Spinal cord (tissue), 10 donors: Measurements from ENCODE around the gene LRP1B. TPM values are rescaled to one million over a fixed set of nuclear protein-coding genes. Genes with fewer than 3 reads are reported as not detected.
"Not testable (repeated sequence)": the region's sequence is repeated elsewhere in the genome, so short reads cannot be mapped to it uniquely, and the experiment has no call there.

Source experiments
- DNase-seq, 6 donors: peaks; one replicate each; pipeline versions ENCODE4 v3.0.0 to v3.0.0-alpha.2; 2013 to 2015; ENCODE audit warnings: low spot score in 6 of 6, low read depth in 4 of 6
- H3K27ac ChIP-seq: one replicate; pipeline ENCODE4 v1.5.1; 2013; ENCODE audit warnings: low read depth, low read length, control low read depth
- H3K27me3 ChIP-seq: one replicate; pipeline ENCODE4 v1.6.1; 2013; ENCODE audit warnings: low read length; ENCODE audit not compliant: control insufficient read depth, insufficient read depth
- H3K36me3 ChIP-seq: one replicate; pipeline ENCODE4 v1.6.1; 2013; ENCODE audit warnings: low read length; ENCODE audit not compliant: control insufficient read depth, insufficient read depth
- H3K4me1 ChIP-seq: one replicate; pipeline ENCODE4 v1.6.1; 2013; ENCODE audit warnings: low read length; ENCODE audit not compliant: control insufficient read depth, insufficient read depth
- H3K4me3 ChIP-seq: one replicate; pipeline ENCODE4 v1.5.1; 2013; ENCODE audit warnings: low read depth, low read length, control low read depth
- H3K9me3 ChIP-seq: one replicate; pipeline ENCODE4 v1.6.1; 2013; ENCODE audit warnings: low read length; ENCODE audit not compliant: control insufficient read depth, insufficient read depth
- WGBS: methylation state at CpG from one replicate; pipeline ENCODE4 v1.1.5; 2013; ENCODE audit warnings: missing lambda C conversion rate; ENCODE audit not compliant: insufficient coverage; 5-methylcytosine and 5-hydroxymethylcytosine counted together
- polyA plus RNA-seq, 2 donors: library from polyadenylated mRNA; unstranded; fragments of 120-200 nt; gene quantifications; one replicate each; pipeline ENCODE4 v1.2.1, GENCODE V29; 2013; ENCODE audit not compliant: insufficient read length in 2 of 2
- total RNA-seq, 2 donors: library from RNA; depleted of rRNA in 1 of 2; stranded (reverse); fragments of 120-200 nt in 1 of 2; fragments of >200 nt in 1 of 2; gene quantifications; one replicate each; pipeline versions ENCODE4 v1.2.3 to v1.2.4, GENCODE V29; 2013 to 2014
- donor health status: healthy.

The LRP1B gene
- total and polyA plus RNA-seq, 4 donors: 22.1 to 70.2 (median 32.1) TPM

DNA sequence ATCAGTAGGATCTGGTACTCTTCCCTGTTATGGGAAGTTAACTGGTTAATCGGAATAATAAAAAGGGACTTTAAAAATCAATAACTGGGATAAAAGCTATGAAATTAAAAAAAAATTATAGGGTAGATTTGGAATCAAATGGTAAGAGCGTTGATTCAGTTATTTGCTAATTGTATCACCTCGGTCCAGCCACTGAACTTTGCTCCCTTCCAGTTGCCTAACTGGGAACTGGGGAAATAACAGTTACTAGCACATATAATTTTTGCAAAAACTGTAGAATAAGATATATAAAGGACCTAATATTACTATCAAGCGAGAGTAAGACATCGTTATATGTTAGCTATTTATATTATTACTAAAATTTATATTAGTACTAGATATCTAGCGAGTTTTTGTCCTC, 302.1 kb downstream of the LRP1B start:
- no peak overlapping the region for H3K4me3 ChIP-seq
- no peak overlapping the region for H3K27ac ChIP-seq
- no peaks in the 10 kb centered on the region for H3K9me3 ChIP-seq
- no peaks in the 10 kb centered on the region for H3K36me3 ChIP-seq
- DNase-seq: no peak
- H3K27me3 ChIP-seq: no peaks in the 10 kb centered on the region
- no peaks in the 10 kb centered on the region for H3K4me1 ChIP-seq
- WGBS: no CpG with 5 or more reads among the region's 6 CpGs

DNA sequence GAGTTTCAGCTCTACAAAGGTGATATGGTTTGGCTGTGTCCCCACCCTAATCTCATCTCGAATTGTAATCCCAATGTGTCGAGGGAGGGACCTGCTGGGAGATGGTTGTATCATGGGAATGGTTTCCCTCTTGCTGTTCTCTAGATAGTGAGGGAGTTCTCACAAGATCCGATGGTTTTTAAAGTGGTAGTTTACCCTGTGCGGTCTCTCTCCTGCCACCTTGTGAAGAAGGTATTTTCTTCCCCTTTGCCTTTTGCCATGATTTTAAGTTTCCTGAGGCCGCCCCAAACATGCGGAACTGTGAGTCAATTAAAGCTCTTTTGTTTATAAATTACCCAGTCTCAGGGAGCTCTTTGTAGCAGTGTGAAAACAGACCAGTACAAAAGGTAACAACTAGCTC, 306.0 kb downstream of the LRP1B start:
- no peaks in the 10 kb centered on the region for H3K27me3 ChIP-seq
- H3K9me3 ChIP-seq: no peaks in the 10 kb centered on the region
- 90% methylated on average over 3 of the region's 6 CpGs for WGBS
- DNase-seq: no peak
- H3K4me3 ChIP-seq: no peak overlapping the region
- H3K4me1 ChIP-seq: no peaks in the 10 kb centered on the region
- no peak overlapping the region for H3K27ac ChIP-seq
- H3K36me3 ChIP-seq: no peaks in the 10 kb centered on the region

DNA sequence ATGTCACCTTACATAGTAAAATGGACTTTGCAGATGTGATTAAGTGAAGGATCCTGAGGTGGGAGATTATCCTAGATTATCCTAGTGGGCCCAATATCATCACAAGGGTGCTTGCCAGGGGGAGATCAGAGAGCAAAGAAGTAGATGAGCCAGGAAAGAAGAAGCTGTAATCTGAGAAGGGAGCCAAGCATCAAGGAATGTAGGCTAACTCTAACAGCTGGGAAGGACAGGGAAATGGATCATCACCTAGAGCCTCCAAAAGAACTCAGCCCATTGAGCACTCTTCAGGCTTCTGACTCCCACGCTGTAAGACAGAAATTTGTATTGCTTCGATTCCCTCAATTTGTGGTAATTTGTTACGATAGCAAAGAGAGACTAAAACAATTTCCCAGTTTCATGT, 309.9 kb downstream of the LRP1B start:
- no peak overlapping the region for H3K27ac ChIP-seq
- H3K27me3 ChIP-seq: no peaks in the 10 kb centered on the region
- no peaks in the 10 kb centered on the region for H3K36me3 ChIP-seq
- no peak for DNase-seq
- H3K4me3 ChIP-seq: no peak overlapping the region
- H3K4me1 ChIP-seq: no peaks in the 10 kb centered on the region
- WGBS: 100% methylated on average over 2 of the region's 3 CpGs
- no peaks in the 10 kb centered on the region for H3K9me3 ChIP-seq

DNA sequence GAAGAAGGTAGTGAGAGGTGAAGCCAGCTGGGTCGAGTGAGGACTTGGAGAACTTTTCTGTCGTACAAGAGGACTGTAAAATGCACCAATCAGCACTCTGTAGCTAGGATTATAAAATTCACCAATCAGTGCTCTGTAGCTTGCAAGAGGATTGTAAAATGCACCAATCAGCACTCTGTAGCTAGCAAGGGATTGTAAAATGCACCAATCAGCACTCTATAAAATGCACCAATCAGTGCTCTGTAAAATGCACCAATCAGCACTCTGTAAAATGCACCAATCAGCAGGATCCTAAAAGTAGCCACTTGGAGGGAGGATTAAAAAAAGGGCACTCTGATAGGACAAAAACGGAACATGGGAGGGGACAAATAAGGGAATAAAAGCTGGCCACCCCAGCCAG, 315.5 kb downstream of the LRP1B start:
- not testable (repeated sequence) for H3K9me3 ChIP-seq, H3K27ac ChIP-seq, H3K27me3 ChIP-seq, H3K4me3 ChIP-seq, H3K4me1 ChIP-seq, H3K36me3 ChIP-seq, DNase-seq
- 93% methylated on average over 2 of the region's 3 CpGs for WGBS

DNA sequence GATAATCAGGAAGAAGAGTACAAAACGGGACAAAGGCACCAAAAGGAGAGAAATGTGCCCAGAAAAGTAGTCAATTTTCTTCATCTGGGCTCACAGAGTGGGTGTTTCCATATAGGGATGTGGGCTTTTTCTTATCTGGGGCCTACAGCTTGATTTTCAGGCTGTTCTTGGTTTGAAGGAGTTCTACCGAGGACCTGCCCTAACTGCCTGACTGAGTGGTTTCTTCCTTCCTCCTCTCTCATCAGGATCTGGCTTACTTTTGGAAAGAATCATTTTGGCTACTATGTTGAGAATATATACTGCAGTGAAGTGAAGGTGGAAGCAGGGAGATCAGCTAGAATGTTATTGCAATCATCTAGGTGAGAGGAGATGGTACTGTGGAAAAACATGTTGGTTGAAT, 316.7 kb downstream of the LRP1B start:
- Histone ChIP-seq H3K27me3 (no peaks in the 10 kb centered on the region), H3K27ac (no peak overlapping the region), H3K4me1 (no peaks in the 10 kb centered on the region), H3K4me3 (no peak overlapping the region), H3K9me3 (peaks cover 2% of the 10 kb centered on the region), H3K36me3 (no peaks in the 10 kb centered on the region)
- DNase-seq: no peak
- WGBS: 80% methylated on average over 1 of the region's 2 CpGs

DNA sequence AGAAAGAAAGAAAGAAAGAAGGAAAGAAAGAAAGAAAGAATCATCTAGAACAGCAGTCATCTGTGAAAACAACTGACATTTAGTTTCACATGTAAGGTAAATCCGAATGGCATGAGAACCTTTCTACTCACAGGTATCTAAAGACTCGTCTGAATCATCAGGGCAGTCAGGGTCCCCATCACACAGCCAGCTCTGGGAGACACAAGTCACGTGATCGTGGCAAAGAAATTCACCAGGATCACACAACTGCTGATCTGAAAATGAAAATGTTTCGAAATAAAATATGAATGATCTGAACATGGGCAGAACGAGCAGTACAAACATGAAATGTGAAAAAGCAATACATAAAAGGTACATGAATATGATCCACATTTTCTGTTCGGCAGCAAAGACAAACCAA, 320.7 kb downstream of the LRP1B start:
- no peak for DNase-seq
- H3K4me1 ChIP-seq: no peaks in the 10 kb centered on the region
- 80% methylated on average over 2 of the region's 7 CpGs for WGBS
- H3K27ac ChIP-seq: no peak overlapping the region
- H3K9me3 ChIP-seq: peaks cover 2% of the 10 kb centered on the region
- no peaks in the 10 kb centered on the region for H3K36me3 ChIP-seq
- H3K4me3 ChIP-seq: no peak overlapping the region
- H3K27me3 ChIP-seq: no peaks in the 10 kb centered on the region

DNA sequence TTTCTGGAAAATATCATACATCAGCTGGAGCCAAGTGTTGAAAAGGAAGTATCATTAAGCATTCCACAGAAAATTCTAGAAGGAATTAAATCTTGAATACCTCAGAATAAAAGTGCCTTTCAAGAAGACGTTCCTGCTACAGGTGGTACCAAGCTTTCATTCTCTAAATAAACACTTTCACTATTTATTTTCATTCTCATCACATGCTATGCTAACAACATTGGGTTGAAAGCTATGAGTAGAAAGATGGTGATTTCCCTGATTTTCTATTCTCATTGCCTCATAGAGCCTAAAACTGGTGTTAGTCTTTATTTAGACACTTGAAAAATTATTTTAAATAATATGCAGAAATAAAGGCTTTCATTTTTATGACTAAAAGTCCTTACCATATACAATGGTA, 324.7 kb downstream of the LRP1B start:
- H3K4me3 ChIP-seq: no peak overlapping the region
- no peaks in the 10 kb centered on the region for H3K36me3 ChIP-seq
- no peak overlapping the region for H3K27ac ChIP-seq
- no peaks in the 10 kb centered on the region for H3K4me1 ChIP-seq
- no peaks in the 10 kb centered on the region for H3K27me3 ChIP-seq
- DNase-seq: no peak
- no CpG with 5 or more reads among the region's 1 CpG for WGBS
- H3K9me3 ChIP-seq: no peaks in the 10 kb centered on the region

DNA sequence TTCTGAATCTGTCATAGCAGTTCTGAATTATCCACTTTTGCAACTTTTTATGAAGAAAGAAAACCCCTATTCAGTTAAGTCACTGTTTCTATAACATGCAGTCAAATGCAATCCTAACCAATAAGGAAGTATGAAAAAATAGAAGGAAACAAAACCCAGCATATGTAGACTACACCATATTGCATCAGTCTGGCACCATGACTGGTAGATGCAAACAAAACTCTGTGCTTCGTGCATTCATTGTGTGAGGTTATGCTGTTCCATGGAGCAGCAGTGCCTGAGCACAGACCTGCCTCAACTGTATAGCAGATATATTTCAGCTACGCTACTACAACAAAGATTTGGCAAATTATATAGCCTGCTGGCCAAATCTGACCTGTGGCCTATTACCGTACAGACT, 325.5 kb downstream of the LRP1B start:
- no peaks in the 10 kb centered on the region for H3K9me3 ChIP-seq
- no peaks in the 10 kb centered on the region for H3K4me1 ChIP-seq
- peak in 1 of 6 donors; percentile 65 for DNase-seq
- H3K27ac ChIP-seq: no peak overlapping the region
- no peaks in the 10 kb centered on the region for H3K36me3 ChIP-seq
- WGBS: 70% methylated on average over 2 of the region's 3 CpGs
- H3K27me3 ChIP-seq: no peaks in the 10 kb centered on the region
- H3K4me3 ChIP-seq: no peak overlapping the region

DNA sequence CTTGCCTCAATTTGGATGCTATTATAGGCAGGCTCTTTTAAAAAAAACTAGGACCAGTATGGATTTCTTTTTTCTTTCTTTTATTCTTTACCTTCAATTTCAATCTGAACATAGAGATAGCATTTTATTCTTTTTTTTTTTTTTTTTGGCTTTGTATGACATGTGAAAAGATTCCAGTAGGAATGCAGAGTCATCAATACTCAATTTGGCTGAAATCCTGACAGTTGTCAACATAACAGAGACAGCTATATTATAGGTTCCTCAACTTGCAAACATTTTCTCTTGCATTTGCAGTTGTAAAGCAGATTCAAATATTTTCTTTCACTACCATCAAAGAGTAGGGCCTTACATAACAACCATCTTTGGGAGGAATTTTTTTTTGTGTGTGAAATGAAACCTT, 334.4 kb downstream of the LRP1B start:
- no peaks in the 10 kb centered on the region for H3K36me3 ChIP-seq
- H3K9me3 ChIP-seq: no peaks in the 10 kb centered on the region
- no peaks in the 10 kb centered on the region for H3K4me1 ChIP-seq
- H3K27me3 ChIP-seq: no peaks in the 10 kb centered on the region
- H3K4me3 ChIP-seq: no peak overlapping the region
- H3K27ac ChIP-seq: no peak overlapping the region
- DNase-seq: no peak

DNA sequence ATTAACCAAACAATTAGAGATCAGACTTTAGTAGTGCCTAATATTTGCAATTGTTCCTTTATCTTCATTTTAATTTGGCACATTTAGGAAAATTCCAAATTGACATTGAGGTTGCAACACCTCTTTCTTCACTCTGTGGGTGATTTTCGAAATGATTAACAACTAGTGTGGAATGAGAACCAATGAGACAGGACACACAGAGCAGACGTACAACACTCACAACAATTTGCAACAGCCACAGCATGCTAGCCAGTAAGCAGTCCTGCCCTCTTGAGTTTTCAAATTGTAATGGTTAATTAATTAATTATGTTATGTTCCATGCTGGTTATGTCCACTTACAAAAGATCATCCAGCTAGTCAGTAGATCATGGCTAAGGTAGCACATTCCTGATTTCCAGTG, 339.3 kb downstream of the LRP1B start:
- no peaks in the 10 kb centered on the region for H3K36me3 ChIP-seq
- no peak for DNase-seq

More for the DNA sequence above, 339.3 kb downstream of the LRP1B start:
- H3K27ac ChIP-seq: no peak overlapping the region
- no peaks in the 10 kb centered on the region for H3K27me3 ChIP-seq
- no peaks in the 10 kb centered on the region for H3K9me3 ChIP-seq
- no CpG with 5 or more reads among the region's 2 CpGs for WGBS
- H3K4me3 ChIP-seq: no peak overlapping the region
- H3K4me1 ChIP-seq: no peaks in the 10 kb centered on the region
